Tibial nerve (tissue), 4 donors: Measurements from ENCODE around the gene SIGLEC6. TPM values are rescaled to one million over a fixed set of nuclear protein-coding genes. Genes with fewer than 3 reads are reported as not detected.
"Not testable (repeated sequence)": the region's sequence is repeated elsewhere in the genome, so short reads cannot be mapped to it uniquely, and the experiment has no call there.

Source experiments
- DNase-seq, 2 donors: peaks; one replicate each; pipeline ENCODE4 v3.0.0-alpha.2; 2019; ENCODE audit warnings: low spot score in 2 of 2
- H3K27ac ChIP-seq, 4 donors: fragments of 200-600 bp; sonication (generic) in 3 of 4; one replicate each; pipeline ENCODE4 v1.5.1; 2017 to 2019; ENCODE audit warnings: mild to moderate bottlenecking in 1 of 4
- H3K27me3 ChIP-seq, 2 donors: fragments of 200-600 bp; sonication (generic) in 1 of 2; one replicate each; pipeline versions ENCODE4 v1.5.1 to v1.6.0; 2017 to 2019
- H3K36me3 ChIP-seq, 3 donors: fragments of 200-600 bp; sonication (generic); one replicate each; pipeline ENCODE4 v1.5.1; 2018 to 2019
- H3K4me1 ChIP-seq, 4 donors: fragments of 200-600 bp; sonication (generic) in 3 of 4; one replicate each; pipeline ENCODE4 v1.5.1; 2017 to 2019
- H3K4me3 ChIP-seq, 4 donors: fragments of 200-600 bp; sonication (generic) in 3 of 4; one replicate each; pipeline ENCODE4 v1.5.1; 2017 to 2019; ENCODE audit warnings: mild to moderate bottlenecking in 1 of 4, moderate library complexity in 1 of 4
- H3K9me3 ChIP-seq, 4 donors: fragments of 200-600 bp; sonication (generic) in 3 of 4; one replicate each; pipeline ENCODE4 v1.5.1; 2017 to 2019
- EP300 ChIP-seq, 2 donors: sonication (generic); formaldehyde crosslinking; IDR thresholded peaks; one replicate each; pipeline ENCODE4 v1.6.1; 2017; ENCODE audit warnings: antibody characterized with exemption in 2 of 2, mild to moderate bottlenecking in 1 of 2
- POLR2A ChIP-seq, 2 donors: fragments of 450-650 bp; IDR thresholded peaks; one replicate each; pipeline ENCODE4 v1.6.1; 2017; ENCODE audit warnings: antibody characterized with exemption in 2 of 2, mild to moderate bottlenecking in 2 of 2, moderate library complexity in 2 of 2
- WGBS, 2 donors: methylation state at CpG; one replicate each; pipeline ENCODE4 v1.1.5; 2018; 5-methylcytosine and 5-hydroxymethylcytosine counted together
- total RNA-seq, 4 donors: library from RNA; depleted of rRNA; stranded (reverse); fragments of >200 nt; gene quantifications; one replicate each; pipeline ENCODE4 v1.1.0, GENCODE V29; 2016
- TF ChIP-seq, protein P1 (sequence below), 5 experiments: fragments of 200-600 bp in 3 of 5; fragments of 450-650 bp in 2 of 5; sonication (generic) in 3 of 5; IDR thresholded peaks; one replicate each; pipeline ENCODE4 v1.5.1; 2016 to 2019; ENCODE audit warnings: antibody characterized with exemption in 5 of 5, mild to moderate bottlenecking in 3 of 5, moderate library complexity in 2 of 5

Gene SIGLEC6
- total RNA-seq, 4 donors from 2014 or later = 0.44 to 1.5 (median 0.59) TPM

DNA sequence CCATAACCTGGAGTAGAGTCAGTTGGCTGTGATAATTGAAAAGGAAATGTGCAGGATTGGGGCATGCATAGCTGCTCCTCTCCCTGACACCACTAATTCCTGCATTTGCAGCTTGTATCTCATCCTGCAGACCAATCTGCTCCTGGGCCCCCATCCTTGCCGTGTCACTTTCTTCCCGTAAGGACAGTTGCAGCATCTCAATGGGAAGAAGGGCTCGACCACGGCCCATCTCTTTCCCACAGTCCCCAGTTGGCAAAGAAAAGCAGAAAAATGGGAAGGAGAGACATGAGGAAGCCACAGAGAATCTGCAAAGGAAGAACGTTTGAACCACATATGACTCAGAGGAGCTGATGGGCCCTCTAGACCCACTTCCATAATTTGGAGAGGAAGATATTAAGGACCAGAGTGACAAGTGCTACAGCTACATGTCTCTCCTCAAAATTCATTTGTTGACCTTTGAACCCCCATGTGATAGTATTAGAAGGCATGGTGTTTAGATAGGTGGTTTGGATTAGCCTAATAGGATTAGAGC, 28.1 kb downstream of the SIGLEC6 start:
- Histone ChIP-seq H3K4me1 (no peaks in the 10 kb centered on the region), H3K4me3 (no peak overlapping the region), H3K27ac (no peak overlapping the region), H3K9me3 (peaks cover 0 to 14% (median 0%) of the 10 kb centered on the region in 4 donors), H3K36me3 (no peaks in the 10 kb centered on the region), H3K27me3 (no peaks in the 10 kb centered on the region)
- no peak for DNase-seq
- TF ChIP-seq, protein P1, sequence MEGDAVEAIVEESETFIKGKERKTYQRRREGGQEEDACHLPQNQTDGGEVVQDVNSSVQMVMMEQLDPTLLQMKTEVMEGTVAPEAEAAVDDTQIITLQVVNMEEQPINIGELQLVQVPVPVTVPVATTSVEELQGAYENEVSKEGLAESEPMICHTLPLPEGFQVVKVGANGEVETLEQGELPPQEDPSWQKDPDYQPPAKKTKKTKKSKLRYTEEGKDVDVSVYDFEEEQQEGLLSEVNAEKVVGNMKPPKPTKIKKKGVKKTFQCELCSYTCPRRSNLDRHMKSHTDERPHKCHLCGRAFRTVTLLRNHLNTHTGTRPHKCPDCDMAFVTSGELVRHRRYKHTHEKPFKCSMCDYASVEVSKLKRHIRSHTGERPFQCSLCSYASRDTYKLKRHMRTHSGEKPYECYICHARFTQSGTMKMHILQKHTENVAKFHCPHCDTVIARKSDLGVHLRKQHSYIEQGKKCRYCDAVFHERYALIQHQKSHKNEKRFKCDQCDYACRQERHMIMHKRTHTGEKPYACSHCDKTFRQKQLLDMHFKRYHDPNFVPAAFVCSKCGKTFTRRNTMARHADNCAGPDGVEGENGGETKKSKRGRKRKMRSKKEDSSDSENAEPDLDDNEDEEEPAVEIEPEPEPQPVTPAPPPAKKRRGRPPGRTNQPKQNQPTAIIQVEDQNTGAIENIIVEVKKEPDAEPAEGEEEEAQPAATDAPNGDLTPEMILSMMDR (IDR thresholded peaks at IDR 0.05) = no peak
- TF ChIP-seq EP300 (IDR thresholded peaks at IDR 0.05) (no peak), POLR2A (IDR thresholded peaks at IDR 0.05) (no peak)
- WGBS, 2 donors = 77 to 79% methylated on average over 5 of the region's 5 CpGs

DNA sequence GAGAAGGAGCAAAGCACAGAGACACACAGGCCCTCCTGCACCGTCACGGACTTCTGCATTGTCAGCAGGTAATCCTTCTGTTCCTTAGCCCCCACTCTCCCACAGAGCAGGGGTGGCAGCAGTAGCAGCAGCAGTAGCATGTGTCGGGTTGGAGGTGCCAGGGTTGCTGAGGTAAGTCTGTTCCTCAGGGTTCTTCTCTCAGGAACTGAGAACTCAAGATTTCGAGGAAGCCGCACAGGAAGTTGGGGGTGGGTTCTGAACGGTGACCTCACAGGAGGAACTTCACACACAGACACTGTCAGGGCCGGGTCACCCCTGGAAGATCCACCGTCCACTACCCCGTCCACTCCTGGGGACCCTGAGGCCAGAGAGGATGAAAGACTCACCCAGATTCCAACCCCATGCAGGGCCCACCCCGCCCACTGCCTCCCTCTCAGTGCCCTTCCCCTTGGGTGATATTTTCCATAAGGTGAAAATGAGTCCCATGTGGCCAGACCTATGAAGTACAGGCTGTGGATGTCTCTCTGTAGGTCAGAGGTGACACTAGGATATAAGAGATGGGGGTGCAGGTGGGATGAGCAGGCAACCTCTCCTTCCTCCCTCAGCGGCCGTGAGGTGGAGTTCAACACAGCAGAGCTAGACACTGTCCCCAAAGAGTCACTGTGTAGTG, 29.7 kb downstream of the SIGLEC6 start, which contains the start of gene SIGLEC12:
Gene SIGLEC12, minus strand, starts transcription at position 207 of the 670 bp plus-strand sequence. Its CDS starts 67 bp downstream, at position 140.
- peaks cover 0 to 14% (median 0%) of the 10 kb centered on the region in 4 donors for H3K9me3 ChIP-seq
- WGBS, 2 donors = 50 to 58% methylated on average over 10 to 11 of the region's 12 CpGs
- peak in 1 of 2 donors; percentile 10 for DNase-seq
- H3K4me1 ChIP-seq = no peaks in the 10 kb centered on the region
- H3K4me3 ChIP-seq = no peak within 1 kb of the TSS
- H3K27me3 ChIP-seq = no peaks in the 10 kb centered on the region
- no peak within 1 kb of the TSS for H3K27ac ChIP-seq
- H3K36me3 ChIP-seq = no peaks in the 10 kb centered on the region
- TF ChIP-seq, protein P1 (IDR thresholded peaks at IDR 0.05) = no peak
- no peak for TF ChIP-seq POLR2A (IDR thresholded peaks at IDR 0.05)
- TF ChIP-seq EP300 (IDR thresholded peaks at IDR 0.05) = no peak

DNA sequence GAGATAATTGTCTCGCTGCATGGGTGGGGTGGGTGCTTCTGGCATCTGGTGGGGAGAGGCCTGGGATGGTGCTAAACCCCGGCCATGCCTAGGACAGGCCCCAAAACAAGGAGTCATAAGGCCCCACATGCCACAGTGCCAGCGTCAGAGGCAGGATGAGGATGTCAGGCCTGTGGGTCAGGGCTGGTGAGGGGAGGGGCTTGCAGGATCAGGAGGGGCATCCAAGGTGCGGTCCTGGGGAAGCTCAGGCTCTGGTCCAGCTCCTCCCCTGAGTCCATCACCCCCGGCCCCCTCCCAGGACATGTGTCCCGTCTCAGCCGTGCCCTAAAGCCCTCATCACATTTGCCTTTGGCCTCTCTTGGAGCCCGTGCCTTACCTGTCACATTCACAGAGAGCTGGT, 30.5 kb downstream of the SIGLEC6 start:
- H3K4me1 ChIP-seq, DNase-seq, H3K27ac ChIP-seq, H3K4me3 ChIP-seq, H3K27me3 ChIP-seq, H3K36me3 ChIP-seq: not testable (repeated sequence)
- peaks cover 0 to 14% (median 0%) of the 10 kb centered on the region in 4 donors for H3K9me3 ChIP-seq
- WGBS, 2 donors = 55 to 63% methylated on average over 7 to 8 of the region's 8 CpGs

DNA sequence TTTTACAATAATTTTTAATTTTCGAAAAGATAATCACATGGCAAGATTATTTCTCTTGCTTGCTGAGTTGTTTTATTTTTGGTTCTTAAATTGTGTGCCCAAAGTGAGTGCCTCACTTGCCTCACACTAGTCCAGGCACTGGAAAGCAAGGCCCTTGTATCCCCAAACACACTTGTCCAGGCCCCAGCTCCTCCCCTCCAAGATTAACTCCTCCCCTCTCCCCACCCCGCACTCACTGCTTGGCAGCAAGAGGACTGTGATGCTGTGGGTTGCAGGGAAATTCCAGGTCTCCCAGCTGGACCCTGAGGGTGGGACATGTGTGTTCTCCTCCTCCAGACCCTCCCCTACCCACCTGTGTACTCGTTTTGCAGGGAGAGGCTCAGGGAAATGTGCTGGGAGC, 33.8 kb downstream of the SIGLEC6 start:
- no peaks in the 10 kb centered on the region for H3K4me1 ChIP-seq
- WGBS, 2 donors = 42 to 50% methylated on average over 3 of the region's 3 CpGs

DNA sequence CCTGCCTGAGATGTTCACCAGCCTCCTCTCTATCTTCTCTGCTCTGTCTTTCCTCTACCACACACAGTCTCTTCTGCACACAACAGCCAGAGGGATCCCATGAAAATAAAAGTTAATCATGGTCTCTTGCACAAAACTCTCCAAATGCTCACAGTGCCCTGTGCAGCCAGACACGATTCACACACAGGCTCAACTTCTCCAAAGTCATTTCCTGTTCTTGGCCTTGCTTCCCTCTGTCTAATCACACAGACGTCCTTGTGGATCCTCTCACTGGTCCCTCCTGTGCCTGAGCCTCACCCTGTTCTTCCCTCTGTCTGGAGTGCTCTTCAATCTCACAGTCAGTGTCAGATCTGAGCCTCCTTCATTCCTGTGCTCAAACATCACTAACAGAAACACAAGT, 37.7 kb downstream of the SIGLEC6 start:
- 25 to 26% methylated on average over 2 of the region's 2 CpGs for WGBS, 2 donors
- TF ChIP-seq POLR2A (IDR thresholded peaks at IDR 0.05) (no peak), EP300 (IDR thresholded peaks at IDR 0.05) (no peak)
- TF ChIP-seq, protein P1 (IDR thresholded peaks at IDR 0.05) = no peak
- no peaks in the 10 kb centered on the region for H3K36me3 ChIP-seq

More for the DNA sequence above, 33.8 kb downstream of the SIGLEC6 start:
- no peak overlapping the region for H3K4me3 ChIP-seq
- H3K27me3 ChIP-seq = no peaks in the 10 kb centered on the region
- no peak overlapping the region for H3K27ac ChIP-seq
- no peak for TF ChIP-seq POLR2A (IDR thresholded peaks at IDR 0.05)
- H3K9me3 ChIP-seq = no peaks in the 10 kb centered on the region
- DNase-seq = no peak
- no peaks in the 10 kb centered on the region for H3K36me3 ChIP-seq

DNA sequence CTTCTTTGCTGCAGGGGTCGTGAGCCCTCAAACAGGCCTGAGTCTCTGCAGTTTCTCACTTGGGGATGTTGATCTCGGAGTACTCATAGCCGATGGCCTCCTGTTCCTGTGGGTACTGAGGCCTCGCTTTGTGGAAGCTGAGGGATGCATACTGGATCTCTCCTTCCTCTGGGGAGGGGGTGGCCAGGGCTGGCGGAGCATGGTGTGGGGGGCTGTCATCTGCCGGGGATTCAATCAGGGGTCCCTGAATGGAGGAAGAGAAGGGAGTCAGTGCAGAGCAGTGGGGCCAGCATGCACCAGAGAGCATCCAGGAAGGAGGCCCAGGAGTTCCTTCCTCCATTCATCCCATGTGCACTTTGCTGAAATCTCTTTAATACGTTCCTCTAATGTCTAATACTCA, 39.9 kb downstream of the SIGLEC6 start:
- Histone ChIP-seq H3K36me3 (no peaks in the 10 kb centered on the region), H3K4me3 (no peak overlapping the region), H3K27ac (no peak overlapping the region), H3K27me3 (no peaks in the 10 kb centered on the region), H3K4me1 (no peaks in the 10 kb centered on the region), H3K9me3 (no peaks in the 10 kb centered on the region)
- TF ChIP-seq EP300 (IDR thresholded peaks at IDR 0.05) (no peak), POLR2A (IDR thresholded peaks at IDR 0.05) (no peak)
- TF ChIP-seq, protein P1 (IDR thresholded peaks at IDR 0.05) = no peak
- 72 to 73% methylated on average over 7 of the region's 7 CpGs for WGBS, 2 donors
- DNase-seq = no peak

More for the DNA sequence above, 37.7 kb downstream of the SIGLEC6 start:
- no peak overlapping the region for H3K4me3 ChIP-seq
- H3K4me1 ChIP-seq = no peaks in the 10 kb centered on the region
- H3K27ac ChIP-seq = no peak overlapping the region
- H3K9me3 ChIP-seq = no peaks in the 10 kb centered on the region
- H3K27me3 ChIP-seq = no peaks in the 10 kb centered on the region
- DNase-seq = no peak
